GM21367 (cell line): Measurements from ENCODE around the gene GNAI1.

Source experiments
- ATAC-seq: cut with Tn5 transposase; IDR thresholded peaks from one replicate; pipeline ENCODE4 v1.9.1; 2021; ENCODE audit not compliant: unreplicated experiment

The GNAI1 gene

GRCh38 chr7:80131675-80132435, 2.8 kb upstream of the GNAI1 start:
- no peak for ATAC-seq

DNA sequence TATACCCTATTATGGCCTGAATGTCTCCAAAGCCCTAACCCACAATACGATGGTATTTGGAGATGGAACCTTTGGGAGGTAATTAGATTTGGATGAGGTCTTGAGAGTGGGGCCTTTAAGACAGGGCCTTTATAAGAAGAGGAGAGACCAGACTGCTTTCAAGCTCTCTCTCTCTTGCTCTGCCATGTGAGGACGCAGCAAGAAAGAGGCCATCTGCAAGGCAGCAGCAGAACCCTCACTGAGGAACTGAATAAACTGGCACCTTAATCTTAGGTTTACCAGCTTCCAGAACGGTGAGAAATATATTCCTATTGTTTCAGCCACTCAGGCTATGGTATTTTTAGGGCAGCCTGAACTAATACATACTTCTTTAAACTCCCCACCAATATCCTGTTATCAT, 2.0 kb upstream of the GNAI1 start:
- no peak for ATAC-seq

DNA sequence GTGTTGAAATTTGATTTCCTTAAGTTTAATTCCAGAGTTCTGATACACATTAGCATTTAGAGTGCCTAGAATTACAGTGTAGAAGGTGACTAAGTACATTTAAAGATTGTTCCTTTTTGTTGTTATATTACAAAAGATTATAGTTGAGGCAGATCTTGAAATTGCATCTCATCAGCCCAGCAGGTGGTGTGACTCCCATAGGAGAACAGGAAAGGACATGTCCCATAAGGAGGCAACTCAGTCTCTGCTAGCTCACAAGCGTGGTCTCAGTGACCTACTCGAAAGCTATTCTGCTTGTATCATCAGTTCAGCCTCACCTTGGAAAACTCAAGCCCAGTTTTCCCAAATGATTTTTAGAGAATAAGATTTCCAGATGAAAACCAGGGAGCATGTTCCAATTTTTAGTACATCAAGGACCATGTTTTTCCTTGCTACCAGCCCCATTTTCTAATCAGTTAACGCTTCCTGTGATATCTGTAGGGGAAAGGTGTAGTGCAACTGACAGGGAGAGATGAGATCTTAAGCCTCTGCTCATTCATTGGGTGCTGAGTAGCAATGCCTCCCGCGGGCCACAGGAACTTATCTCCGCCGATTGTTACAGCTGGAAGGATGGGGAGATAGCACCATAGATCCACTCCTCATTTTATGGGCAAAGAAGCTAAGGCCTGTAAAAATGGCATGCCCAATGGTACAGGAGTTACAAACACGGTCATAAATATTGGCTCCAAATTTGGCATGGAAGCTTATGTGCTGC, 1.1 kb upstream of the GNAI1 start:
- ATAC-seq = no peak

DNA sequence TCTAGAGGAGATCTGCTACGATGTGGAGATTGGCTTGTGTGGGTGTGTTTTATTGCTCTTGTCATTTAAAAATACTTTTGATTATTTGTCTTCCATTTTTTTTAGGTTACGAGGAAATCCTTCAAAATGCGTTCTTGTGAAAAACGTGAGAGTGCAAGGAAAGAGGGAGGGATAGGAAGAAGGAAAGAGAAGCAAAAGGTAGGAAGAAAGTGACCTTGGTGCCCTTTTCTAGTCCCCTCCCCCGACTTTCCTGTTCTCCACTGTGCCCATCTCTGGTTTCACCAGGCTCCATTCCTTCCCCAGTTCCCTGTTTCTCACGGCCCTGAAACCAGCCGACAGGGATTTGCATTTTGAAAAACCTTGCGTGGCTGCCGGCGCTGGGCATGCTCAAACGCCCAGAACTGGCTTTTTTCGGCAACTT, 506 bp upstream of the GNAI1 start:
- no peak for ATAC-seq

GRCh38 chr7:80135309-80136104, 876 bp downstream of the GNAI1 start:
- ATAC-seq = no peak

DNA sequence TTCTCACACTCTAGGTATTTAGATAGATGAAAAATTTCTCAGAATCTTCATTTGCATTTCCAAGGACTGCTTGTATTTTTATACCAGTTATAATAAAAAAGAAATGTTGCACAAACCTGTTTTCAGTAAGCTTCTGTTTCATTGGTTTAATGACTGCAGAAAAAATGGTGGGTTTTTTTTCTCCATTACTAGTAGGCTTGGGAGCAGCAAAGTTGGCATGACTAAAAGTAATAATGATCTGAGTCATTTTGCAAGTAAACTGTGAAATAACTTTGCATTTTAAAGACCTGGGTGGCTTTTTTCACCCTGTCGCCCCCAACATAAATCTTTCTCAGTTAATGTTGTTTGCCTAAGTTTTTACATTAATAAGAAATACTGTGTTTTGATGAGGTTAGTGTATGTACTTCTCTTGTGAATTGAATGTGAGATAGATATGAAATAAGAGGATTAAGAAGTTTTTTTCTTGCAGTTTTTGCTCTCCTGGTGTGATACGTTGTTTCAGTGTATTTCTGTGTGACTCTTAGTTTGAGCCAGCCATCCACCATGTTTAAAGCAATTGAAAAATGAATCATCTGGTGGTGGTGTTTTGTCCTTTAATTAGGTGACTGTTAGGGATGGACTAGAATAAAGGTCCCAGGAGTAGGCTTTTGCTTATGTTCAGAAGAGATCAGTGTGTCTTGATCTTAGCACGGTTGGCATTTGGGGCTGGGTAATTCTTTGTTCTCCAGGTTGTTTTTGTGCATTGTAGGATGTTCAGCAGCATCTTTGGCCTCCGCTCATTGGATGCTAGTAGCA, 1.8 kb downstream of the GNAI1 start:
- ATAC-seq = no peak

DNA sequence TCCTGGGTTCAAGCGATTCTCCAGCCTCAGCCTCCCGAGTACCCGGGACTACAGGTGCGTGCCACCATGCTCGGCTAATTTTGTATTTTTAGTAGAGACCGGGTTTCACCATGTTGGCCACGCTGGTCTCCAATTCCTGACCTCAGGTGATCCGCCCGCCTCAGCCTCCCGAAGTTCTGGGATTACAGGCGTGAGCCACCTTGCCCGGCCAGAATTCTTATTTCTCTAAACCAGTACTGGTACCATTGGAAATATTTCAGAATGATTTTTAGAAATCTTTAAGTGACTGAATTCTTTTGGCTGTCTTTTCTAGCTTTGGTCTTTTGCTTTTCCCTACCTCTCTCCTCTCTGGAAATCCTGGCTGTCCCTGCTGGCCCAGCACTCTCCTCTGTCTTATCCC, 2.8 kb downstream of the GNAI1 start:
- ATAC-seq = no peak

GRCh38 chr7:80139236-80139635, 4.6 kb downstream of the GNAI1 start:
- ATAC-seq = no peak

- ATAC-seq = no peak
Measured at GRCh38 chr7:80140388-80140787, 5.8 kb downstream of the GNAI1 start.

DNA sequence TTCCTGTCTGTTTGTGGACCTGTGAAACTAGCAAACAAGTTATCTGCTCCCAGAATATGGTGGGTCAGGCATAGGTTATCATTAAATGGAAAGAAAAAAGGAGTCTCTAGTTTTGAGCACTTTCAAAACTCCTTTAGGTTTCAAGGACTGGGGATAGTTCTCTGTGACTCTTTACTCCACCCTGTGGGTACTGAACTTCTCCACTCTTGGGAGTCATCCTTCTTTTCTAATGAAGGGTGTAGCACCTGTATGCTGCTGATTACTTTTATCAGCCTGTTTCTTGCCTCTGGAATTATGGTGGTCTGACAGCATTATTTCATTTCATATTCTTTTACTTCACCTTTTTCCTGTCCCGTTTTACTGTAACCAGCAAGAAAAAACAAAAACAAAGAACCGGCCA, 6.7 kb downstream of the GNAI1 start:
- ATAC-seq = no peak

GRCh38 chr7:80142853-80143580, 8.4 kb downstream of the GNAI1 start:
- ATAC-seq = no peak

DNA sequence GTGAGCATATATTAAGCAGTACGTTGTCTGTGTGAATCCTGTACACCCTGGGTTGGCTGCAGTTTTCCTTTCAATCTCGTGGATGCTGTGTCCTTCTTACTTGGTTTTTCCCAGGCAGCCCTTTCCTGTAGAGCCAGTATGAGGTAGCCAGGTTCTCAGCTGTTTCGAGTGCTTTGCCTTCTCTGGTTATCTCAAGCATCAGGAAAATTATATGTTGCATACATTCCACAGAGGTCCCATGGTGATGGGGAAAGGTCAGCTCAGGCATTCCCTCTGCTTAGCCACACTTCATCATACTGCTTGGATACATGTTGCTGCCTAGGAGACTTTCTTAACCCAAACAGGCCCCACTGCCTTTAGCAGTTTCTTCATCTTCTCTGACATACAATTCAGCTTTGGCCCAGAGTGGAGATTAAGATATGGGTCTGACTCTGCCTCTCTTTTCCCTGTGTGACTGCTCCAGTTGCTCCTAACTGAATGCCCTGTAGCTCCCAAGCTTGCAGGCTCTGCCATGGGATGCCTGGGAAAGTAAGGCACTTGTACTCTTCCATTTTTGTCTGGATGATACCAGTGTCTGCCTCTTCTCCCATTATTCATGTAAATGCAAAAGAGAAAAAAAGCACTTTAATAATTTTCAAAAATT, 11.3 kb downstream of the GNAI1 start:
- no peak for ATAC-seq

DNA sequence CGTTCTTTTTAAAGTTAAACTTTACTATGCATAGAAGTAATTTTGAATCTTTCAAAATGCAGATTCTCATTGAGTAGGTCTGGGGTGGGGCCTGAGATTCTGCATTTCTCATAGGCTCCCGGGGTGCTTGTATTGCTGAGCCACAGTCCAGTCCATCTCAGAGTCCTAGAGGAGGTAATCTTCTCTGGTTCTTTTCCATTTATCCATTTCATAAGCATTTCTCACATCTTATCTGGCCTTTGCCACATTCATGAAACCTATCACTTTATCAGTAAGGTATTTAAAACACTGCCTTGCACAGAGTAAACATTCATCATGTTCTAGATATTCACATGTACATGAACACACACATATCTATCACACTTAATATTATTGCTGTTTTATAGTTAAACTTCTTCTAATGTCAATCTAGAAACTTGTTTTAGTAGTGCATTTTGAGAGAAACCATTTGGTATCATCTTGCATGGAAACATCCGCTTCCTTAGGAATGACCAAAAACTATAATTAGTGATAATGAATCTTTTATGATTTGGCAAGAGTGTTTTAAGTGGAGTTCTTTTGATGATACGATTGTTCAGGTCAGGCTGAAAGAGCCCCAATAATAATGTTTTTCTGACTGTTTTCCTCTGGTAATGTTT, 12.0 kb downstream of the GNAI1 start:
- ATAC-seq = no peak

GRCh38 chr7:80147543-80148391, 13.1 kb downstream of the GNAI1 start:
- no peak for ATAC-seq

DNA sequence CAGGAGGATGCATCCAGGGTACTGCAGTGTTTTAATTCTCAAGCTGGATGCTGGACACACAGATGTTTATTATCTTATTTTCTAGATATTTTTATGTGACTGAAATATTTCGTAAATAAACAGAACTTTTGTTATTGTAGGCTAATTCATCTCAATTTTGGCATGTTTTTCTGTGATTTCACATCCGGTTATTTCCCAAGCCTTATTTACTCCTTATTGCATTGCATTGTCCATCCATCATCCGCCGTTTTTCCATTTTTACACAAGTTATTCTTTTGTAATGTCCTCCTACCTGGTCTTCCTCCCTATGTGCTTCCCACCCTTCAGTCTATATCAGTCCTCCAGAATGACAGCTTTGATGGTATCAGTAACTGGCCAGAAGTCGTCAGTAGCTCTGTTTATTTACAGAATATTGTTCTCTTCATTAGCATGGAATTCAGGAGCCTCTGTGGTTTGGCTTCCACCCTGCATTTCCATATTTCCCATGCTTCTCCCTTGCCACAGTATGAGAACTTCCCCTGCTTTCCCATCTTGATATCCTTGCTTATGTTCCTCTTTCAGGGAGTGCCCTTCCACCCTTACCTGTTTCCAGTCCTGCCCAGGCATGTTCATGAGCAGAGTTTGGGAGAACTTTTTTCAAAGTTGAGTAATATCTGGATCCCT, 16.1 kb downstream of the GNAI1 start:
- no peak for ATAC-seq

DNA sequence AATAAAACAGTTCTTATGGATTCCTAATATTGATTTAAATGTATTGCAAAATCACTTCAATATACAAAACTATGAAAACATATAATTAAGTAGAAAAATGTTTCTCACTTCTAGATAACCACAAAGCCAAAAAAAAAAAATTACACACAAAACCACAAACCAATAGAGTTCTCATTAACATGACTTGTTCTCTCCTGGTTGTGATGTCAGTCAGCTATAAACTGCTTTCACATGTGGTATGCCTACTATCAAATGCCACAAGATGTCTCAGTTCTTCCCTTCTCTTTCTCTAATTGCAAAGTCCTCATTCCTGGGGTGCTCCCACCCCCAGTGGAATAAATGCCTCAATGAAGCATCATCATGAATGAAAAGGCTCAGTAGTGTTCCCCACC, 16.6 kb downstream of the GNAI1 start:
- no peak for ATAC-seq

DNA sequence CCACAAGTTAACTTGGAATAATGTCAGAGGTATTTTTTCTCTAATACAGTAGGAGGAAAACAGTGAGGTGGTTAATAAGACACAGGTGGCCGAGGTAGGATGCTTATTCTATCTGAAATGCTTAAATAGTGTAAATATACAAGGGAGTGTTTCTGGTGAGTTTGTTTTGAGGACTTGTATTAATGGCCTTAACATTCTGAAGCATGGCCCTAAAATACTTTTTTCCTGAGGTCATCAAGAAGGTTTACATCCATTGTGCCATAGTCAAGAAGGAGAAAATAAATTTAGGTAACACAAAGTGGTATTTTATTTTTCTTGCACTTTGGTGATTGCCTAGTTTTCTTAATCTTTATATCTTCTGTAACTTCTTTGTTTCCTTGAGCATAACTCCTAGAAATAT, 18.8 kb downstream of the GNAI1 start:
- no peak for ATAC-seq
